Measurements from ENCODE around the gene PIAS1.

The PIAS1 gene

GRCh38 chr15:68241088-68241935, 187.2 kb downstream of the PIAS1 start:
- DNase-seq, result no peak

All from T-helper 1 cell (primary cell).